GM18907 (cell line): Measurements from ENCODE around the gene RCBTB2.
A peak's percentile ranks its signal among the peaks of the same experiment; 100 is the strongest.

Source experiments
- ATAC-seq: cut with Tn5 transposase; IDR thresholded peaks from one replicate; pipeline ENCODE4 v1.9.1; 2021; ENCODE audit warnings: mild to moderate bottlenecking, moderate library complexity; ENCODE audit not compliant: unreplicated experiment

RCBTB2 gene

DNA sequence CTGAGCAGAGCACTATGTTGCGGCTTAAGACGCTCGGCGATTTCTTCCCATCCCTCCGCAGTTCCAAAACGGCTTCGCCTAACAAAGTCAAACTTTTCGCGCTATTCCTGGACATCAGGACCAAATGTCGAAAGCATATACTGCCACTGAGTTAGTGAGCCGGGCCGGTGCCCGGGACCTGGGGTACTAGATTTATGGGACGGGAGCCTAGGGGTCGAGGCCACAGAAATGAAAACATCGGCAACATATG, 699 bp downstream of the RCBTB2 start:
- ATAC-seq: peak; percentile 28

DNA sequence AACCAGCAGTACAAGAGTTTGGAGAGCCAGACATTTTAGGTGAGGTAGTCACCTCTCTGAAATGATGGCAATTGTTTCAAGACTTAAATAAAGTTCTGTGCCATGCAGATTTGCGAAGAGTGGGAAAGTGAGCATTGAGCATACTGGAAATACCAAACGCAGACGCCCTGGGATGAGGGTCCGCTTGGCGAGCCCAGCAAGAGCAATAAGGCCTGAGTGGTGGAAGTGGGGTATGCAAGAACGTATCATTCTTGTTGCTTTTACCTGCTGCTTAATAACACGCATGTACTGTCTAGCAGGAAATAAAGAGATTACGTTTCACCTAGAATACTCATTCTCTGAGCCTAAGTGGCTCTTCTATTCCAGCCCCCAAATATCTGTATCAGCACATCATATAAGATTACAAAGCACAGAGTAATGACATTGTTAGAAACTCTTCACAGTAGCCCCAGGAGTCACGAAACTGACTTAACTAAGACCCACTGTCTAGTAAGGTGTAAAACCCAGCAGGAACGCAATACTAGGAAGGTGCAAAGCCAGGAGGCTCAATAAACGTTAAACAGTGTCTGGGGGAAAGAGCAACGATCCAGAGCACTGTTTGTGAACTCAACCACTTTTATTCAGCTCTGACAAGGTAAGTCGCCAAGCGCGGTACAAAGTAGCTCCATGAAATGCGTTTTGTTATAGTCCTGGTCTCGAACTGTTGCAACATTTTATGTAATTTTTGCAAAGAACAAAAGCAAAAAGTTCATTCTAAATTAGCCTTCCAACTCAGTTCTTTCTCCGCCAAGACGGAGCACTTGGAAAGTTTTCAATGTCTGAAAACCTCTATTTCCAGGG, 1.2 kb downstream of the RCBTB2 start:
- ATAC-seq: no peak

DNA sequence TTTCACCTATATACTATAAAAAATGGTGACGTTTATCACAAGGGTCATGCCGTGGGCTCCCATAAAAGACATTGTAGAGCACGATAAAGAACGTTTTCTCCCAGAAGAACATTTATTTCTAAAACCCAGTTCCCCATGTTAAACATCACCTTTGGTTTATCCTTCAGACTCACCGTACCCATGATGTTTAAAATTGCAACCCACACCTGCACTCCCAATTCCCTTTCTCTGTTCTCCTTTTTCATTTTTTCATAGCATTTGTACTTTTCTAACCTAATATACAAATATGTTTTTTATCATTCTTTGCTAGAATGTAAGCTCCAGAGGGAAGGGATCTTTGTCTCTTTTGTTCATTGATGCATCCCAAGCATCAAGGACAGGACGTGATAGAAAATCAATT, 2.0 kb downstream of the RCBTB2 start:
- ATAC-seq: no peak

DNA sequence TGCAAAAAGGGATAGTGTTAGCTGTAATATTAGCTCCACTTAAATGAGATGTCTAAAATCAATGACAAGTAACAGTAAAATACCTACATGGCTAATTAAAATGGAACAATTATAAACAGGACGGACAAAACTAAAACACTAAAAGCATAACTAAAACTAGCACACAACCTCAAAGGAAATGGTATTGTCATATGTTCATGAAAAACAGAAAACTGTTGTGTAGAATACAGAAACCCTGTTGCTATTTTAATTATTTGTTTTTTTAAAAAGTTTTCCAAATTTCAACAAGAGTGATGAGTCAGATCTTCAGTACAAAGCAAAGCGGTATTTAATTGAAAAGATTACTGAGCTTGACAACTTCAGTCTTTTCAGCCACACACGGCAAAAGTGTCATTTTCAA, 4.2 kb downstream of the RCBTB2 start:
- ATAC-seq: no peak

DNA sequence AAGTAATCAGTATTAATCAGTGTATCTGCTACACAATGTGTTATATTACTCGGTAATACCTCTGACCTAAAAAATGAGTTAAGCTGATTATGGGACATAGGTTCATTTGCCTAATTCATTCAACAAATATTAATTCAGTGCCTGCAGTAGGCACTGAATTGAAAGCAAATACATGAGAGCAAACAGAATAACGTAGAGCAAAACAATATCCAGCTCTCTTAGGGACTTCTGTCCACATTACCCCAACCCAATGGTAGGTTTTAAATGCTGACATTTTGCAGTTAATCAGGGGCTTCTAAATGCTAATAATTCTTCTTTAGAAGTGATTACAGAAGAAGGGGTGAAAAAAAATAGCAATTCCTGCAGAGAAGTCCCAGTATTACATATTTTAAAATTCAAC, 4.9 kb downstream of the RCBTB2 start:
- no peak for ATAC-seq

DNA sequence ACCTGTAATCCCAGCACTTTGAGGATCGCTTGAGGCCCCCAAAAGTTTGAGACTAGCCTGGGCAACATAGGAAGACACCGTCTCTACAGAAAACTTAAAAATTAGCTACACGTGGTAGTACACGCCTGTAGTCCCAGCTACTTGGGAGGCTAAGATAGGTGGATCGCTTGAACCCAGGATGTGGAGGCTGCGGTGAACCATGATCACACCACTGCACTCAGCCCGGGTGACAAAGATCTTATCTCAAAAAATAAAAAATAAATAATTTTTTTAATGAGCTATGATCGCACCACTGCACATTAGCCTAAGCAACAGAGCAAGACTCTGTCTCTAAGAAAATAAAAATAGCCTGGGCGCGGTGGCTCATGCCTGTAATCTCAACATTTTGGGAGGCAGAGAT, 6.6 kb downstream of the RCBTB2 start:
- no peak for ATAC-seq

DNA sequence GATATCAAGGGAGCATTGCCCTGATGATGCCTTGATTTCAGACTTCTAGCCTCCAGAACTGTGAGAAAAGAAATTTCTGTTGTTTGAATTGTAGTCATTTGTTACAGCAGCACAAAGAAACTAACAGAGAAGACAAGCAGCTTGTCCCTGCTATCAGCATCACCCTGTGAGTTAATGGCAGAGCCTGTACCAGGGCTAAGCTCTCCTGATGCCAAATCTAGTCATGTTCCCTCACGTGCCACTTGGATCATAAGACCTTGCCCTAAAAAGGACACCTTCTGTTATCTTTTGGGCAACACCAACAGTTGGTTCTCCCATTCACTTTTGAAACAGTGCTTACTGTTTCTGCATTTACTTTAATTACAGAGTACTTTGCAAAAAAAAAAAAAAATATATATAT, 14.8 kb downstream of the RCBTB2 start:
- ATAC-seq: no peak

DNA sequence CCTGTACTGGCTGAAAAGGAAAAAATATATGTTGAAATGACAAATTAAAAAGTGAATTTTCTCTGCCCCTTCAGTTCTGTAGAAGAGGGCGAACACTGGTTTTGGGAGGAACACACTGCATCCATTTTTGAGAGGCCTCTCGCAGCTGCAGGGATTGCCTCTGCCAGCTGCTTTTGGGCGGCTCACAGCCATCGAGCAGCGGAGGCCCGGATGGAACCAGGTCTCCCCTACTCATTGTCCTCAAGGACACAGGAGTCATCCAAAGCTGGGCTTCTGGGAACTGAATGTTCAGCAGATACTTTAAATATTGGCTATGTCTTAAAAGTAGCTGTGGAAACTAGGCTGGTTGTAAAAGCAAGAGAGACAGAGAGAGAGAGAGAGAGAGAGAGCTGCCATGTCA, 17.1 kb downstream of the RCBTB2 start:
- no peak for ATAC-seq

DNA sequence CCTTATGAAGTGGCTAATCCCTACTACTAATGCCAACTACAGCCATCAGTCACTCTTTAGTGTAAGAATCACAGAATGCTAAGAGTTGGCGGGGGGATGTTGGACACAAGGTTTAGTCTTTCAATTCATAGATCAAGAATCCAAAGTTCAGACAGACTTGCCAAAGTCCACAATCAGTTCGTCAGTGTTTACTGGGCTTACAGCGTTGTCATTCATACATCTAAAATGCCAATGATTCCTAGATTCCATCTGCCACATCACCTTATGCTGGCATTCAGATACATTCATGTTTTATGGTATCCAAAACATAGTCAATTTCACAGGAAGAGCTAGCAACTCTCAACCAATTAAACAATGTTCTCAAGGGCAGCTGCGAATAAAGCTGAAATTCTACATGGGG, 18.1 kb downstream of the RCBTB2 start:
- ATAC-seq: no peak

DNA sequence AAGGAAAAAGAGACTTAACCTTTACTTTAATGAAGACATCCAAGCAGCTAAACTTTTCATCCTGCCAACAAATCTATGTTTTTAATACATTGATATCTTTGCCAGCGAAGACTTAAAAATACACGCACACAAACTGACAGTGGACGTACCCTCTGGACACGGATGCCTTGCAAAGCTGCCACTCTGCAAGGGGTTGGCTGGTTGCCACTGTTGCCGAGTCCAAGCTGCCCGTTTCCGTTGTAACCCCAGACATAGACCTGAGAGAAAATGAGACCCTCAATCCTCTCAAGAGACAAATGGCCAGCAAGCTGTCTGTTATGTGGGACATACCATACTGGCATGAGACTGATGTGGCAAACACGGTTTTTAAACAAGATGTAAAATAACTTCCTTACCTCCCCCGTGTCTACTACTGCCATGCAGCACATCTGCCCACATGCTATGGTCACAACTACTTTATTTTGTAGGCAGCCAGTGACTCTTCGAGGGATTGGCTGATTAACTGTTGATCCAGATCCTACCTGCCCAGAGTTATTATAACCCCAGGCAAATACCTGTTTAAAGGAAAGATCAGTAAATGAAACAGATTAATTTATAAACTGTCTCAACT, 21.2 kb downstream of the RCBTB2 start:
- no peak for ATAC-seq

DNA sequence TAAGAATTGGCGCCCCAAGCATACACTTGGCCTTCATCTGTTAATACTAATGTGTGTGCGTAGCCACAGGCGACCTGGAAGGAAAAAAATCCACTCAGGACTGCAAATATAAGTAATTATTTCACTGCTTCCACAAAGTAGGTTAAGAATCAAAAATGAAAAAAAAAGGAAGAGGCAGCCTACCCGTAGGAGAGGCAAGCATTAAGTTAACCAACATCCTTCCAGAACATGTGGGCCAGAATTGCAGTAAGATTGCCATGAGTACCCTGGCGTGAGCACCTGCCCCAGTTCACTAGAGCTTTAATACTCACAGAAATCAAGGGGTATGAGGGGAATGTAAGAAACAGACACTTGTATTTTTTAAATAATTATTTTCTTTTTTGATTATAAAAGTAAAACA, 22.2 kb downstream of the RCBTB2 start:
- no peak for ATAC-seq

DNA sequence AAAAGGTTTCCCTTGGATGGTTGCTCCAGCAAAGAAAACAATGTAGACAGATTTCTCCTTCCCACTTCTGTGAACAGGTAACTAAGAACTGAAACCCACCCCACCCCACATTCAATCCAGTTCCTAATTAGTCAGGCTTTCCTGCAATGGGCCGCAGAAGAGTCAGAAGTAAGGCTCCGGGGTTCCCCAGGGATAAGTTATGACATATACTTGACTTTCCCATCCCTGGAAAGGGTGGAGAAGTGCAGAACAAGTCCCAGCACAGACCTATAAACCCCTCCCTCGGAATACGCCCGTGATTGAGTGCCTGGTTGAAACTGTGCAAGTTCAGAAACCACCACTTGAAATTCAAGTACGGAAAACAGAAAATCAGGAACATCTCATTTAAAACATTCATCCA, 24.9 kb downstream of the RCBTB2 start:
- no peak for ATAC-seq

DNA sequence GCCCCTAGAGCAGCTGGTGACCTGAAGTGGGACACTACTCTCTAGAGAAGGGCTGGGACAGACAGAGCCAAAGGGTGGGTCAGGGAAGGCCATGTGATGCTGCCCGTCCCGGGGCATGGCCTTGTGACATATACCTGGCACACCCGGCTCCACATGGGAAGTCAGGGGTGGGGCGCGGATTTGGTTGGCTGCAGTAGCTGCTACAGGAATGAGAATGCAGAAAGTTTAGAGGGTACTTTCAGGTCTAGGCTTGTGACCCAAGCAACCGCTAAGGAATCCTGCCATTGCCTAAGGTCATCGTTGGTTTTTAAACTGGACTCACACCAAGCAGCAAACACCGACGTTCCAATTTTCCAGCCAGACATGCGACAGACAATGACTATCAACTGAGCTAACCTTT, 25.9 kb downstream of the RCBTB2 start:
- no peak for ATAC-seq

DNA sequence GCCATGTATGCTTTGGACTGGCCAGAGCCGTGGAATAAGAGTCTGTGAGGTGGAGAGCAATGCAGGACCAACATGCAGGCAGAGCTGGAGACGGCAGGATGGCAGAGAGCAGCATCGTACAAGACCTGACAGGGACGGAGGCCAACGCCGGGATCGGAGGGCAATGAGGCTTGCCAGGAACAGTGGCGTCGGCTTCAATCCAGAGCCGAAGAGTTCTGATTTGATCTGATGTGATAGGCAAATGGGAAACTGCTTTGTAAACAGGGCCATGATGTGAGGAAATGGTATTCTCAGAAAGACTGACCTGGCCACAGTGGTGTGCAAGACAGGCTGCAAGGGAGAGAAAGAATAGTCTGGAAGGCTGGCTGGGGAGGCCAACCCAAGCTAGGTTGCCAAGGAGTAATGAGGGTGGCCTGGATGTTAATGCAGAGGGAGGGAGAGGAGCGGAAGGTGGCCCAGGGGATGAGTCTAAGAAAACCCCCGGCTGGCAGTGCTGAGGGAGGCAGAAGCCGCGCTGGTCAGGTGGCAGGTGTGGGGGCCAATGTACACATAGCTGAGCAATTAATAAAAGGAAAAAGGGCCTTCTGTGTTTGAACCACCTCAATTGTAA, 26.7 kb downstream of the RCBTB2 start:
- peak; percentile 32 for ATAC-seq

DNA sequence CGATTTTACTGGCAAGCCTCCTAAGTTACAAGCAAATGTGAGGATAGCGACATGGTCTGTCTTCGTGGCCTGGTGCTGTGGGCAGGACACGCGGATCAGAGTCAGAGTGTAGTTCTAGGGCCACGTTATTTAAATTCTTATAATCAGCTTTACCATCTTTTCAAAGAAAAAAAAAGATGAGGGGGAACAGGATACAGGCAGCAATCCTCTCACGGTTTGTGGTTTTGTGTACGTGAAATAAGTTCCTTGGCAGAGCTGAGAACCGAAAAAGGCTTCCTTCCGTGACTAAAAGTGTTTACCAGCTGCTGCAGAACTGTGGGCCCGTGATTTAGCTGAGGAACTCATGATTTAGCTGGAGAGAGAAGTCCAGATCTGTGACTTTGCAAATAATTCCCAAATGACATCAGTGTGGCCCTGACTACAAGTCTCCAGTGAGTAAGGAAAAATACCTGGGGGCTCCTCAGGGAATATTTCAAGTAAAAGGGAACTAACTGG, 27.2 kb downstream of the RCBTB2 start:
- ATAC-seq: peak; percentile 77

DNA sequence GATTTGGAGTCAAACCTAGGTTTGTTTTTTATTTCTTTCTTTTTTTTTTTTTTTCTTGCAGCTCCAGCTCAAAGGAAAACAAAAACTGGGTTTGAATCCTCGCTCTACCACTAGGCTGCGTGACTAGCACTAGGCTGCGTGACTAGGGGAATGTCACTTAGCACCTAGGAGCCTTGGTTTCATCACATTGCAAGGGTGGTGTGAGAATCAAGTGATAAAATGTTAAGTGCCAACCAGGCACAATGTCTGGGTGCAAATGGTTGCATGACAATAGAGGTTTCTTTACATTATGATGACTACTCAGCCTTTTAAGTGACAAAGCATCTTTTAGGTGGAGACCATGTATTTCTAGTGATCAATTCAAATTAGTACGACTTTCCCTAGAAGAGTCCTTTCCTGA, 27.9 kb downstream of the RCBTB2 start:
- ATAC-seq: no peak

DNA sequence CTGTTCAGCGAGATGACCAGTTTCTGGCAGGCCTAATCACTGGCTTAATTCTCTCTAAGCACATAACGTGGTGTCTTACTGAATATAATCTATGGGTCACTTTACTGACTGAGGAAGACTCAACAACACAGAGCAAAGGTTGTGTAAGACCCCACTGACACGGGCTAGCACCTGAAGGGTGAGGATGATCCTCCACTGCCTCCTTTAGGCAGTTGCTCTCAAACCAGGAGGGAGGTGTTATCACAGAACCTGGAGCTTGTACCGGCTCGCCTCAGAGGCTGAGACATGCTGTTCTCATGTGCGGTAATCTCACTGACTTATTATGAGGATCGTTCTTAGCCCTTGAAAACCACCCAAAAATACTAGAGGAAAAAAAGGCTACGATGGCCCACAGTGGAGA, 28.3 kb downstream of the RCBTB2 start:
- ATAC-seq: no peak

DNA sequence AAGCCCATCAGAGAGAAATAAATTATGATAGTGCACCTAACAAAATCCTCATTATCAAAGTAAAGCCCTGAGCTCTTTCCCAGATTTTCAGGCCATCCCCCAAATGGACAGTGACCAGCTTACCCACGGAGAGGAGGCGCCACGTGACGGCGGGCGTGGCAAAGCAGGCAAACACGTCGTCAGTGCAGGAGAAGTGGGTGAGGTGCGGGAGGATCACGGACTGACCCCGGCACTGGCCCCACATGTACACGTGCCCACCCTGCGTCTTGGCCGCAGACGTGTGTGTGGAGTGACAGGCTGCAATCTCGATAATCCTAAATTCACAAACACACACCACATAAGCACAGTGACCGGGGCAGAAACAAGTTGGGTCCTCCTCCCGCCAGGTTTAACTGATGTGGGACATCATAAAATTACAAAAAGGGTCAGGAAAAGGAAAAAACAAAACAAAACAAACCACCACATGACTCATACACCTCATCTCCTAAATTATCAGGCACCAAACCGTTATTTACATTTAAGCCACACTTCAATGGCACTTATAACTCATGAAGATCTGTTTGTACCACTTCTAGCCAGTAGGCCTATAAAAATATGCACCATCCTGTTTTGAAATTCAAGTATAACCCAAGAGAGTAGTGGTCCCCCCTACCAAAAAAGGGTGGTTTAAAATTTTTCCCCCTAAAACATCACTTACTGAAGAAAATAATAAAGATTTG, 30.1 kb downstream of the RCBTB2 start:
- no peak for ATAC-seq

DNA sequence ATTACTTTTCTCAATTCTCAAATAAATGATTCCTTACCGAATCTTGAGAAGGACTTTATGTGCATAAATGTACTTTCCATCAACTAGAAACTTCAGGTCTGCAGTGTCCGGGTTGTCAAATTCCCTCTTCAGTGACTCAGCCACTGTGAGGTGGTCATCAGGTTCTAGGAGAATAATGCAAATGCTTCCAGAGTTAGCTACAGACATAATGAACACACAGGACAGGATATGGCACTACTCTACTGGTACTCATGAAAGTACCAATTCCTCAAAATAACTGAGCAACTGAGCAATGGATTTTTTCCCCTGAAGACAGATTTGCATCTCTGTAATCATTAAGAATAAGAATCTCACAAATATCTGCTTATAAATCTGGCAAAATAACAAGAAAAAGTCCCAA, 31.2 kb downstream of the RCBTB2 start:
- no peak for ATAC-seq

DNA sequence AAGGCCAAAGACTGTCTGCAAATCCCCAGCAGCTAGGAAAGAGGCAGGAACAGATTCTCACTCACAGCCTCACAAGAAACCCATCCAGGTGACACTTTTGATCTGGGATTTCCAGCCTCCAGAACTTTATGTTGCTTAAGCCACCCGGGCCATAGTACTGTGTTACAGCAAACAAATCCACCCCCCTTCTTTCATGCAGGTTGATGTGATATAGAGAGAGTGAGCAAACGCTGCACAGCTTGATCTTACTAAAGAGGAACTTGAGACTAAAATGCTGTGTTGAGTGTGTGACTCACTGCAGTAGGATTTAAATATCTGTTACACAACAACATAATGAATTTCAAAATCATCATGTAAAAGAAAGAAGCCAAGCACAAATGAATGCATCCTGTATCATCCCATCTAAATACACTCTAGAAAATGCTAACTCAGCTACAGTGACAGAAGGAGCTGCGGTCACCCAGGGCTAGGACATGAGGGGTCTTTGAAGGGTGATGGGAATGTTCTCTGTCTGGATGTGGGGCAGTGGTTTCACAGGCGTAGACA, 32.2 kb downstream of the RCBTB2 start:
- no peak for ATAC-seq

DNA sequence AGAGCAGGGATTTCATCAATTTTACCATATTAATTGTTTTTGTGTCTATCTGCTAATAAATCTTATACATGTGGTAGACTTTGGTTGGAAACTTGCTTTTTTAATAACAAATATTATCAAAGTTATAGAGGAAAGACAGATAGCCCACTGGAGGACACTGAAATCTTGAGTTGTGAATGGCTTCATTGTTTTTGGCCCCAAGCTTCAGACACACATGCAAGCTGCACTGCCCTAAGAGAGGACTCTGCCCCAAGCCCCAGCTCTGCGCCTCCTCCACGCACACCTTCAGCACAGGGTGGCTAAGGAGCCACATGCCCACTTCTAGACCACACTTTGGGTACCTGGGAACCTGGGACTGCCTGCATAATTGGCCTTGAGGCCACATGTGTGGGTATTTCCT, 35.2 kb downstream of the RCBTB2 start:
- no peak for ATAC-seq
